Neural cell (in vitro differentiated cells): ENCODE results near the gene HS6ST2. TPM values are rescaled to one million over a fixed set of nuclear protein-coding genes. Genes with fewer than 3 reads are reported as not detected.

Source experiments
- H2AFZ ChIP-seq: fragments of 200-600, 300-800 bp; sonication (generic), shearing (Covaris generic); 2 replicates; pipeline ENCODE4 v1.6.0; 2014; ENCODE audit warnings: low read depth, mild to moderate bottlenecking, antibody characterized with exemption, low read length, moderate library complexity
- H3F3A ChIP-seq: fragments of 200-600 bp; shearing (Covaris generic); 2 replicates; pipeline ENCODE4 v1.6.1; 2016; ENCODE audit warnings: mild to moderate bottlenecking, moderate library complexity, mixed read lengths, antibody characterized with exemption, low read length; ENCODE audit not compliant: insufficient read depth, poor library complexity, severe bottlenecking
- H3K27ac ChIP-seq: fragments of 200-600, 300-800 bp; sonication (generic), shearing (Covaris generic); 2 replicates; pipeline ENCODE4 v1.5.1; 2014; ENCODE audit warnings: mild to moderate bottlenecking, low read length, moderate library complexity
- H3K27me3 ChIP-seq: fragments of 300-800, 200-600 bp; sonication (generic), shearing (Covaris generic); 2 replicates; pipeline ENCODE4 v1.6.0; 2014; ENCODE audit warnings: mild to moderate bottlenecking, low read depth, low read length, moderate library complexity; ENCODE audit not compliant: insufficient read depth
- H3K36me3 ChIP-seq: fragments of 300-800, 200-600 bp; sonication (generic), shearing (Covaris generic); 2 replicates; pipeline ENCODE4 v1.5.1; 2014; ENCODE audit warnings: mild to moderate bottlenecking, antibody characterized with exemption, low read length, moderate library complexity; ENCODE audit not compliant: insufficient read depth
- H3K4me2 ChIP-seq: fragments of 300-800, 200-600 bp; sonication (generic), shearing (Covaris generic); 2 replicates; pipeline ENCODE4 v1.6.0; 2014; ENCODE audit warnings: mild to moderate bottlenecking, low read length
- H3K4me3 ChIP-seq: fragments of 300-800, 200-600 bp; sonication (generic), shearing (Covaris generic); 2 replicates; pipeline ENCODE4 v1.5.1; 2014; ENCODE audit warnings: mild to moderate bottlenecking, low read length, moderate library complexity
- H3K79me2 ChIP-seq: fragments of 200-600 bp; shearing (Covaris generic); replicated peaks from 2 replicates; pipeline ENCODE4 v1.6.0; 2014; ENCODE audit warnings: mild to moderate bottlenecking, low read length, moderate library complexity; ENCODE audit not compliant: insufficient read depth
- H3K9ac ChIP-seq: fragments of 300-800, 200-600 bp; sonication (generic), shearing (Covaris generic); 2 replicates; pipeline ENCODE4 v1.6.1; 2016; ENCODE audit warnings: mild to moderate bottlenecking, low read length, mixed read lengths
- H3K9me2 ChIP-seq: fragments of 200-600 bp; shearing (Covaris generic); 2 replicates; pipeline ENCODE4 v1.6.1; 2016; ENCODE audit warnings: mild to moderate bottlenecking, low read length, mixed read lengths; ENCODE audit not compliant: insufficient read depth
- H3K9me3 ChIP-seq: fragments of 200-600, 300-800 bp; sonication (generic), shearing (Covaris generic); 2 replicates; pipeline ENCODE4 v1.6.1; 2016; ENCODE audit warnings: mild to moderate bottlenecking, mixed run types, low read length, moderate library complexity, mixed read lengths
- H4K20me1 ChIP-seq: fragments of 200-600 bp; shearing (Covaris generic); 2 replicates; pipeline ENCODE4 v1.6.1; 2016; ENCODE audit warnings: mild to moderate bottlenecking, mixed run types; ENCODE audit not compliant: insufficient read depth
- EP300 ChIP-seq: fragments of 450-650 bp; conservative IDR thresholded peaks from 2 replicates; pipeline ENCODE4 v1.6.1; 2014; ENCODE audit warnings: antibody characterized with exemption, mild to moderate bottlenecking, moderate library complexity; ENCODE audit not compliant: poor library complexity, severe bottlenecking
- EZH2 ChIP-seq: fragments of 200-600, 300-800 bp; shearing (Covaris generic), sonication (generic); IDR thresholded peaks from 2 replicates; pipeline ENCODE4 v1.6.1; 2014; ENCODE audit warnings: antibody characterized with exemption, low read length, borderline replicate concordance, mild to moderate bottlenecking; ENCODE audit not compliant: insufficient read depth, poor library complexity, severe bottlenecking
- MXI1 ChIP-seq: fragments of 450-650 bp; conservative IDR thresholded peaks from 2 replicates; pipeline ENCODE4 v1.6.1; 2014; ENCODE audit warnings: antibody characterized with exemption, mild to moderate bottlenecking; ENCODE audit not compliant: poor library complexity, severe bottlenecking
- POLR2AphosphoS5 ChIP-seq: IDR thresholded peaks from 2 replicates; pipeline ENCODE4 v1.6.1; 2012
- RAD21 ChIP-seq: fragments of 450-650 bp; conservative IDR thresholded peaks from 2 replicates; pipeline ENCODE4 v1.6.1; 2014; ENCODE audit warnings: antibody characterized with exemption, mild to moderate bottlenecking, moderate library complexity
- REST ChIP-seq: IDR thresholded peaks from 2 replicates; pipeline ENCODE4 v1.6.1; 2012; ENCODE audit warnings: borderline replicate concordance
- SMC3 ChIP-seq: fragments of 450-650 bp; conservative IDR thresholded peaks from 2 replicates; pipeline ENCODE4 v1.6.1; 2014; ENCODE audit warnings: antibody characterized with exemption, mild to moderate bottlenecking, moderate library complexity; ENCODE audit not compliant: poor library complexity
- TAF1 ChIP-seq: IDR thresholded peaks from 2 replicates; pipeline ENCODE4 v1.6.1; 2012; ENCODE audit warnings: low read depth
- polyA plus RNA-seq: library from polyadenylated mRNA; depleted of rRNA; stranded (reverse); fragments of >200 nt; gene quantifications from 2 replicates; pipeline ENCODE4 v1.2.3, GENCODE V29; 2014
- TF ChIP-seq, protein P1 (sequence below): fragments of 450-650 bp; IDR thresholded peaks from 2 replicates; pipeline ENCODE4 v1.5.1; 2014; ENCODE audit warnings: antibody characterized with exemption, mild to moderate bottlenecking, moderate library complexity; ENCODE audit not compliant: poor library complexity, severe bottlenecking

The HS6ST2 gene
- polyA plus RNA-seq, 1 donor from 2014 or later: 43.0 TPM

DNA sequence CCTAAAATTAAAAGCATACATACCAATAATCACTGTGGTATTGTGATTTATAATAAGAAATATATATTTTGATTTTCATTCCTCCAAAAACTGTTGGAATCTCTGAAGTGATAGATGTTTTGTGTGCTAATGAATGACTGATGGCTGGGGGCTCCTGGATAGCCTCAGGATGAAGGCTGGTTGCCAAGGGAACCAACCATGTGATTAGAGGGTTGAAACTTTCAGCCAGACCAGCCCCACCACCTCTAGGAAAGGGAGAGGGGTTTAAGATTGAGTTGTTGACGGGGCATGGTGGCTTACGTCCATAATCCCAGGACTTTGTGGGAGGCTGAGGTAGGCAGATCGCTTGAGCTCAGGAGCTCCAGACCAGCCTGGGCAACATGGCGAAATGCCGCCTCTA lies 34.0 kb downstream of the HS6ST2 start:
- TF ChIP-seq EP300: no peak
- TF ChIP-seq POLR2AphosphoS5: no peak
- no peak for TF ChIP-seq MXI1
- no peak for TF ChIP-seq TAF1
- TF ChIP-seq, protein P1, sequence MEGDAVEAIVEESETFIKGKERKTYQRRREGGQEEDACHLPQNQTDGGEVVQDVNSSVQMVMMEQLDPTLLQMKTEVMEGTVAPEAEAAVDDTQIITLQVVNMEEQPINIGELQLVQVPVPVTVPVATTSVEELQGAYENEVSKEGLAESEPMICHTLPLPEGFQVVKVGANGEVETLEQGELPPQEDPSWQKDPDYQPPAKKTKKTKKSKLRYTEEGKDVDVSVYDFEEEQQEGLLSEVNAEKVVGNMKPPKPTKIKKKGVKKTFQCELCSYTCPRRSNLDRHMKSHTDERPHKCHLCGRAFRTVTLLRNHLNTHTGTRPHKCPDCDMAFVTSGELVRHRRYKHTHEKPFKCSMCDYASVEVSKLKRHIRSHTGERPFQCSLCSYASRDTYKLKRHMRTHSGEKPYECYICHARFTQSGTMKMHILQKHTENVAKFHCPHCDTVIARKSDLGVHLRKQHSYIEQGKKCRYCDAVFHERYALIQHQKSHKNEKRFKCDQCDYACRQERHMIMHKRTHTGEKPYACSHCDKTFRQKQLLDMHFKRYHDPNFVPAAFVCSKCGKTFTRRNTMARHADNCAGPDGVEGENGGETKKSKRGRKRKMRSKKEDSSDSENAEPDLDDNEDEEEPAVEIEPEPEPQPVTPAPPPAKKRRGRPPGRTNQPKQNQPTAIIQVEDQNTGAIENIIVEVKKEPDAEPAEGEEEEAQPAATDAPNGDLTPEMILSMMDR: no peak
- TF ChIP-seq RAD21: no peak
- TF ChIP-seq REST: no peak
- no peak for TF ChIP-seq EZH2
- no peak for TF ChIP-seq SMC3
- Histone ChIP-seq H3K27ac (no peak overlapping the region), H4K20me1 (no peaks in the 10 kb centered on the region), H3K79me2 (no peaks in the 10 kb centered on the region), H3K4me2 (no peak overlapping the region), H3F3A (no peaks in the 10 kb centered on the region), H2AFZ (no peak overlapping the region), H3K27me3 (no peaks in the 10 kb centered on the region), H3K4me3 (no peak overlapping the region), H3K9ac (no peak overlapping the region), H3K9me3 (no peaks in the 10 kb centered on the region), H3K36me3 (no peaks in the 10 kb centered on the region), H3K9me2 (no peaks in the 10 kb centered on the region)

DNA sequence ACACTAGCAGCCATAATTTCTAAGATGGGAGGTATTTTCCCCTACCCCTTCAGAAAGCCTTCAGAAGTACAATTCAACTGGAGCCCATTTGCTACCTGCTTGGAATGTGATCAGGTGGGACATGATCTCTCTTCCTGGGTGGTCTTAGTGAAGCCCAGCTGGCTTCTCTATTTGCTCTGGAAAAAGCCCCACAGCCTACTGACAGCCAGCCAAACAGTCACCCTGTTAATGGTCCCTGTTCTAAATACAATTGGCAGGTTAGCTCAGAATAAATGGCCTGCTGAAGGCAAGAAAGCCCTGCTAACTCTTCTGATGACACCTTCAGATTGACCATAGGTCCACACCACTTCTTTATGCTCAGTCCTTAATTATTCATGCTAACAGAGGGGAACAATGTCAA lies 39.9 kb downstream of the HS6ST2 start:
- H4K20me1 ChIP-seq: no peaks in the 10 kb centered on the region
- H3F3A ChIP-seq: no peaks in the 10 kb centered on the region
- H3K9me2 ChIP-seq: no peaks in the 10 kb centered on the region
- H3K9ac ChIP-seq: no peak overlapping the region
- H3K27ac ChIP-seq: no peak overlapping the region
- H3K4me2 ChIP-seq: no peak overlapping the region
- H3K4me3 ChIP-seq: no peak overlapping the region
- TF ChIP-seq EP300 (no peak), TAF1 (no peak)
- no peaks in the 10 kb centered on the region for H3K9me3 ChIP-seq
- no peaks in the 10 kb centered on the region for H3K79me2 ChIP-seq
- H2AFZ ChIP-seq: no peak overlapping the region
- no peaks in the 10 kb centered on the region for H3K36me3 ChIP-seq
- H3K27me3 ChIP-seq: no peaks in the 10 kb centered on the region

GRCh38 chrX:132916349-132916748 lies 42.1 kb downstream of the HS6ST2 start:
- Histone ChIP-seq H3K9me2 (no peaks in the 10 kb centered on the region), H3K27ac (no peak overlapping the region), H3K9me3 (no peaks in the 10 kb centered on the region), H3K36me3 (no peaks in the 10 kb centered on the region), H3K4me2 (no peak overlapping the region), H3K4me3 (no peak overlapping the region), H3K9ac (no peak overlapping the region), H3K27me3 (no peaks in the 10 kb centered on the region), H2AFZ (no peak overlapping the region), H3K79me2 (no peaks in the 10 kb centered on the region), H4K20me1 (no peaks in the 10 kb centered on the region), H3F3A (no peaks in the 10 kb centered on the region)
- TF ChIP-seq TAF1 (no peak), EP300 (no peak)
